ENCODE measurements around the gene PHKA1. TPM values are rescaled to one million over a fixed set of nuclear protein-coding genes. Genes with fewer than 3 reads are reported as not detected.

The PHKA1 gene
- total RNA-seq (2022; extraction: Qiagen RNA extraction), result 19.6 to 26.4 TPM (median 24.5 TPM) in 5 replicates

DNA sequence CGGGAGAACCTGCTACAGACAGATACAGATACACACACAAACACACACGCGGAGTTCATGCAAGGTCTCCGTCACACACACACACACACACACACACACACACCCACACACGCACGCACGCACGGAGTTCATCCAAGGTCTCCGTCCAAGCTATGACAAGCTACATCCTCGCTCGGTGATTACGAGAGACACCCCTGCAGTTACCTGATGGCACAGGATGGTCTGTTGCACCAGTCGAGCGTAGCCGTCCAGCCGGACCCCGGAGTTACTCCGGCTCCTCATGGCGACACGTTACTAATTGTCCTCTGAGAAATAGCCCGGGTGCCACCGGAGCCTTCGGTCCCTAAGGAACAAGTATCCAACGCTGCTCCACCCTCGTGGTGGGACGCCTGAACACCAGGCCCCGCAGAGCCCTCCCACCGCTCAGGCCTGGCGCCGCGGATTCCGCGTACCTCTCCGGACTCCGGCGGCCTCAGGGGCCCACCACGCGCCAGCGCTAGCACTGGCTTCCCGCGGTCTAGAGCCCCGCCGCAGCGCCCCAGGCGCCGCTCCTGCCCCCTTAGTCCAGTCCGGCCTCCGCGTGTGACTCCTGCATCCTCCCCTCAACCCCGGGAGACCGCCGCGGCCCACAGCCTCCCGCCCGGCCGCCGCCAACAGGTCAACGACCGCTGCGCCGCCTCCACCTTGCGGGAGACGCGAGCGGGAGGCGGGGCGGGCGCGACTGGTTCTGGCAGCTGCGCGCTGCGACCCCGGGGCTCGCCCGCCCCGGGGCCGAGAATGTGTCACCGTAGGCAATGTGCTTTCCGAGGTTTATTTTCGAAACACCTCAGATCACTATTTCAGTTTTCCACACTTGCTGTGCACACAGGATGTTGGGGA, at the start of gene PHKA1:
PHKA1 (minus strand) TSS at position 708 of the 879 bp plus-strand sequence; CDS start at position 282, 426 bp downstream.

DNA sequence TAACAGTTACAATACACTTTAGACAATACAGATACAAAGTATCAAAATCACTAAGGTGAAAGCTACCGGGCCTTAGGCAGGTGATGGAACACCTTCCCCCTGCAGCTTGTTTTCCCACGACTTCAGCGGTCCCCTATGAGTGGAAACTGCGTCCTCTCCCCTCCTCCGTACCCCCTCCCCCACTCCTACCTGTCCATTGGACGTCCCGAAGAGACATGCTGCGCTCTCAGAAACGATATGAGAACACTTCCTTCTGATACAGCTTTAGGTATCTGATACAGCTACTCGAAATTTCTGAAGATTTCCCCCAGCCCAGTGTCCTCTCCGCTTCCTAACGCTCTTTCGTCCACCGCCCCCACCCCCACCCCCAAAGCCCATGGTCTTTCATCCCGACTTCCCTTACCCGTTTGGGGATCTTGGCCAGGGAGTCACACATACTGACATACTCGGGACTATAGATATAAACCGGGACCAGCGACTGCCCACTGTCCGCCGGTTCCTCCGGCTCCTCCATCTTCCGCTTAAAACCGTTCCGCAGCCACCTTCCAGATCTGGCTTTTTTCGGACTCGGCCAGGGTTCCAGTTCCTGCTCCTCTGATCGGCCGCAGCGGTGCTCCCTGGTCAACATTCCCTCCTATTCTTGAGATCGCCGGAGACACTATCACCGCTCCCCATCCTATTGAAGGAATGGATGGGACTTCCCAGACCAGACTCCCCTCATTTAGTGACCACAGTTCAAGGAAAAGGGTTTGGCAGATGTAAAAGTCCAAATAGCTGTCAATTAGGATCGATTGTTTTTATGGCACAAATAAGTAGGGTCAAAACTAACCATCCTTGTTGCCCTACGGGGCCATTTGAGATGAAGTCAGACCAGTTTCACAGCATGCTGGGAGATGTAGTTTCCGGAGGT, 141.6 kb downstream of the PHKA1 start, which contains the start of gene HDAC8:
HDAC8 (minus strand) TSS at position 596 of the 910 bp plus-strand sequence; CDS start at position 514, 82 bp downstream.

Other genes starting within 250 kb of the PHKA1 start
- 23.5 to 27.7 TPM (median 27.3 TPM) in 5 replicates for gene HDAC8, start 141.5 kb downstream of the PHKA1 start, total RNA-seq (2022; extraction: Qiagen RNA extraction)
- 0.09 to 0.24 TPM in 2 of 5 replicates, not detected in the others for gene DMRTC1B, start 62.6 kb upstream of the PHKA1 start, total RNA-seq (2022; extraction: Qiagen RNA extraction)
- not detected in 5 replicates for gene FAM236B, start 68.4 kb upstream of the PHKA1 start, total RNA-seq (2022; extraction: Qiagen RNA extraction)
- gene FAM236D, start 93.9 kb upstream of the PHKA1 start, total RNA-seq (2022; extraction: Qiagen RNA extraction), result not detected in 5 replicates
- gene FAM236C, start 198.3 kb upstream of the PHKA1 start, total RNA-seq (2022; extraction: Qiagen RNA extraction), result not detected in 5 replicates
- gene FAM236A, start 223.9 kb upstream of the PHKA1 start, total RNA-seq (2022; extraction: Qiagen RNA extraction), result not detected in 5 replicates
- gene DMRTC1, start 229.5 kb upstream of the PHKA1 start, total RNA-seq (2022; extraction: Qiagen RNA extraction), result 0.07 TPM in 1 of 5 replicates, not detected in the others